HG03097 (cell line): ENCODE measurements around the gene ICAM3.

Source experiments
- ATAC-seq: cut with Tn5 transposase; IDR thresholded peaks from one replicate; pipeline ENCODE4 v1.9.1; 2021; ENCODE audit not compliant: unreplicated experiment, low FRiP score

Gene ICAM3

GRCh38 chr19:10292789-10293636 lies 46.4 kb downstream of the ICAM3 start:
- peak; percentile 4 for ATAC-seq

- ATAC-seq = peak; percentile 36
Observed at GRCh38 chr19:10292206-10292788, 47.1 kb downstream of the ICAM3 start.

GRCh38 chr19:10291554-10292205 lies 47.7 kb downstream of the ICAM3 start:
- no peak for ATAC-seq

GRCh38 chr19:10290876-10291553 lies 48.4 kb downstream of the ICAM3 start:
- ATAC-seq = no peak

DNA sequence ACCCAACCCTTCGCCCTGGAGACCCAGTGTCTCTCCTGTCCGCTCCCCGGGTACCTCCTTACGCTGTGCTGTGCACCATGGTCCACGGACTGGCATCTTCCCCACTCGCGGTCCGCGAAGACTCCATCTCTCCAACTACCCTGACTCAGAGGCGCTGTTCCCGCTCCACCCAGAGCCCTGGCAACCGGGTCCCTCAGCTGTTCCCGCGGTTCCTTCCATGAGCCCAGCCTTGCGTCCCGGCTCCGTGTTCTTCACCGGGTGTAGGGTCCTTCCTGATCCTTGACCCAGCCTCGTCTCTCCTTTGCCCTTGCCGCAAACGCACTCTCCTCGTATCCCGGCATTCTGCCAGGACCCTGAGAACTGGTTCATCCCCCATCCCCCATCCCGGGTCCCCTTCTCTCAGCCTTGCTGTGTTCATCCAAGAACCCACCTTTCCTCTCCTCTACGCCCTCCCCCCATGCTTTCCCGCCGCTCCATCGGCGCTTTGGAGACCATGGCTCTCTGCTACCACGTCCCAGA lies 49.0 kb downstream of the ICAM3 start:
- ATAC-seq = no peak

DNA sequence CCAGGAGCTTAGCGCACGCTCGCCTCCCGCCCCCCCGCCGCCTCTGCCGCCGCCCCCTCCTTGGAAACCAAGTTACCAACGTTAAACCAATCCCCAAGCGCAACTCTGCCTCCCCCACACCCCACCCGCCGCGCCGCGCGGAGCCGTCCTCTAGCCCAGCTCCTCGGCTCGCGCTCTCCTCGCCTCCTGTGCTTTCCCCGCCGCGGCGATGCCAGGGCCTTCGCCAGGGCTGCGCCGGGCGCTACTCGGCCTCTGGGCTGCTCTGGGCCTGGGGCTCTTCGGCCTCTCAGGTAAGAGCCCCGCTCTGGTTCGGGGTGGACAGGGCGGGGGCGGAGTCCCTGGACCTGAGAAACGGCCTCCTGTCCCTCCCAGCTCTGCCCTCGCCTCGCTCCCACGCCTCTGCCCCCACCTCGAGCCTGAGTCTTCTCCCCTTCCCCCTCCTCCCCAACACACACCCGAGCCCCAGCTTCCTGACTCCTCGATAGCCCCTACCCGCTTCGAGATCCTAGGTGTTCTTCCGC lies 49.5 kb downstream of the ICAM3 start, which contains the start of gene ICAM5:
Gene ICAM5 (plus strand): TSS at position 117 of the 521 bp plus-strand sequence. CDS start 92 bp downstream, at position 209.
- no peak for ATAC-seq

DNA sequence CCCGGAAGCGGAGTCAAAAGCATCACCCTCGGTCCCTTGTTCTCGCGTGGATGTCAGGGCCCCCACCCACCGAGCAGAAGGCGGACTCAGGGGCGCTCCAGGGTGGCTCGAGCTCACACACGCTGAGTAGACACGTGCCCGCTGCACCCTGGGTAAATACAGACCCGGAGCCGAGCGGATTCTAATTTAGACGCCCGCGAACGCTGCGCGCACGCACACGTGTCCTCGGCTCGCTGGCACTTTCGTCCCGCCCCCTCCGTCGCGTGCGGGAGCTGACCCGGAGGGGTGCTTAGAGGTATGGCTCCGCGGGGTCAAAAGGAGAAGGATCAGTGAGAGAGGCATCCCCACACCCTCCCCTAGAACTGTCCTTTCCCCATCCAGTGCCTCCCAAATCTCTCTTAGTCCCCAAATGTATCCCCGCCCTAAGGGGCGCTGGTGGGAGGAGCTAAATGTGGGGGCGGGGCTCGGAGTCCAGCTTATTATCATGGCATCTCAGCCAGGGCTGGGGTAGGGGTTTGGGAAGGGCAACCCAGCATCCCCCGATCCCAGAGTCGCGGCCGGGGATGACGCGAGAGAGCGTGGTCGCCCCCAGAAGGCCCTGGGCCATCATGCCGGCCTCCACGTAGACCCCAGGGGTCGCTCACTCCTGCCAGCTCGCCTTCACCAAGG lies 50.1 kb downstream of the ICAM3 start:
- ATAC-seq = no peak

DNA sequence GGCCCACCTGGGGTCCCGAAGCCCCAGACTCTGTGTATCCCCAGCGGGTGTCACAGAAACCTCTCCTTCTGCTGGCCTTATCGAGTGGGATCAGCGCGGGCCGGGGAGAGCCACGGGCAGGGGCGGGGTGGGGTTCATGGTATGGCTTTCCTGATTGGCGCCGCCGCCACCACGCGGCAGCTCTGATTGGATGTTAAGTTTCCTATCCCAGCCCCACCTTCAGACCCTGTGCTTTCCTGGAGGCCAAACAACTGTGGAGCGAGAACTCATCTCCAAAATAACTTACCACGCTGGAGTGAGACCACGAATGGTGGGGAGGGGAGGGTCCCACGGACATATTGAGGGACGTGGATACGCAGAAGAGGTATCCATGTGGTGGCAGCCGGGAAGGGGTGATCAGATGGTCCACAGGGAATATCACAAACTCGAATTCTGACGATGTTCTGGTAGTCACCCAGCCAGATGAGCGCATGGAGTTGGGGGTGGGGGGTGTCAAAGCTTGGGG lies 50.7 kb downstream of the ICAM3 start:
- ATAC-seq = no peak

GRCh38 chr19:10286803-10287737 lies 52.4 kb downstream of the ICAM3 start, which contains the start of gene ICAM4:
TSS of gene ICAM4 (plus strand) at chr19:10286955. CDS start at chr19:10287013, 58 bp downstream.
- ATAC-seq = no peak

- no peak for ATAC-seq
Observed at GRCh38 chr19:10285393-10285792, 54.0 kb downstream of the ICAM3 start.

DNA sequence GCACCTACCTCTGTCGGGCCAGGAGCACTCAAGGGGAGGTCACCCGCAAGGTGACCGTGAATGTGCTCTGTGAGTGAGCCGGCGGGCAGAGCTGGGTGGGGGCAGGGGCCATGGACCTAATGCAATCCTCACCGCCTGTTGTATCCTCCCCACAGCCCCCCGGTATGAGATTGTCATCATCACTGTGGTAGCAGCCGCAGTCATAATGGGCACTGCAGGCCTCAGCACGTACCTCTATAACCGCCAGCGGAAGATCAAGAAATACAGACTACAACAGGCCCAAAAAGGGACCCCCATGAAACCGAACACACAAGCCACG lies 54.5 kb downstream of the ICAM3 start:
- ATAC-seq = no peak

DNA sequence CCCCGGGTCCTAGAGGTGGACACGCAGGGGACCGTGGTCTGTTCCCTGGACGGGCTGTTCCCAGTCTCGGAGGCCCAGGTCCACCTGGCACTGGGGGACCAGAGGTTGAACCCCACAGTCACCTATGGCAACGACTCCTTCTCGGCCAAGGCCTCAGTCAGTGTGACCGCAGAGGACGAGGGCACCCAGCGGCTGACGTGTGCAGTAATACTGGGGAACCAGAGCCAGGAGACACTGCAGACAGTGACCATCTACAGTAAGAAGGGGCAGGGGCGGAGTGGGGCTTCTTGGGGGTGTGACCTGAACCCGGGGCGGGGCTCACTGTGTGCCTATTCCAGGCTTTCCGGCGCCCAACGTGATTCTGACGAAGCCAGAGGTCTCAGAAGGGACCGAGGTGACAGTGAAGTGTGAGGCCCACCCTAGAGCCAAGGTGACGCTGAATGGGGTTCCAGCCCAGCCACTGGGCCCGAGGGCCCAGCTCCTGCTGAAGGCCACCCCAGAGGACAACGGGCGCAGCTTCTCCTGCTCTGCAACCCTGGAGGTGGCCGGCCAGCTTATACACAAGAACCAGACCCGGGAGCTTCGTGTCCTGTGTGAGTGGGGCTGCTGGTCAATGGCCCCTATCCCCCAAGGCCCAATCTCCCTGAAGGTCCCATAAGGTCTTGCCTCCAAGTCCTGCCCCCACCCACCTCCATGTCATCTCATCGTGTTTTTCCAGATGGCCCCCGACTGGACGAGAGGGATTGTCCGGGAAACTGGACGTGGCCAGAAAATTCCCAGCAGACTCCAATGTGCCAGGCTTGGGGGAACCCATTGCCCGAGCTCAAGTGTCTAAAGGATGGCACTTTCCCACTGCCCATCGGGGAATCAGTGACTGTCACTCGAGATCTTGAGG lies 55.1 kb downstream of the ICAM3 start:
- no peak for ATAC-seq
